Colonic mucosa (tissue), 4 donors: ENCODE results near the gene SANBR. TPM values are rescaled to one million over a fixed set of nuclear protein-coding genes. Genes with fewer than 3 reads are reported as not detected.

Source experiments
- DNase-seq: peaks from one replicate; pipeline ENCODE4 v3.0.0-alpha.2; 2020
- H3K27ac ChIP-seq: fragments of 200-600 bp; one replicate; pipeline ENCODE4 v1.8.0; 2021
- H3K27me3 ChIP-seq: fragments of 200-600 bp; one replicate; pipeline ENCODE4 v1.8.0; 2021
- H3K36me3 ChIP-seq: fragments of 200-600 bp; one replicate; pipeline ENCODE4 v1.8.0; 2021
- H3K4me1 ChIP-seq: fragments of 200-600 bp; one replicate; pipeline ENCODE4 v1.8.0; 2021; ENCODE audit warnings: mild to moderate bottlenecking
- H3K4me3 ChIP-seq: fragments of 200-600 bp; one replicate; pipeline ENCODE4 v1.8.0; 2021
- H3K9ac ChIP-seq, 2 donors: one replicate each; pipeline ENCODE4 v1.7.0; 2013; ENCODE audit warnings: control low read depth in 2 of 2, low read depth in 2 of 2, low read length in 2 of 2
- H3K9me3 ChIP-seq: fragments of 200-600 bp; one replicate; pipeline ENCODE4 v1.8.0; 2021
- intact Hi-C: fragments of 100-400 bp; cut with DNase I; formaldehyde crosslinking; loops from one replicate; pipeline ENCODE4 v1.14.1; 2022
- total RNA-seq, 2 donors: library from RNA; stranded (reverse); fragmentation: NEBNext Ultra II Directional in 1 of 2; extraction: Animal tissue kit (Norgen Biotek cat#: 25700) in 1 of 2; gene quantifications; one replicate each; pipeline ENCODE4 v1.2.1, GENCODE V29; 2021
- TF ChIP-seq, protein P1 (sequence below): fragments of 200-600 bp; IDR thresholded peaks from one replicate; pipeline ENCODE4 v1.8.0; 2022; ENCODE audit warnings: antibody characterized with exemption, mild to moderate bottlenecking
- donor health status: healthy.
- donor health status: DM: no; HTN: no; CAD: no.
- donor health status: DM: no; HTN: no; CAD: no.

The SANBR gene
- total RNA-seq, 2 donors from 2014 or later: 11.1 to 12.9 TPM

GRCh38 chr2:61055557-61055956 lies 10.1 kb upstream of the SANBR start:
- H3K27ac ChIP-seq: no peak overlapping the region
- H3K9me3 ChIP-seq: no peaks in the 10 kb centered on the region
- TF ChIP-seq, protein P1, sequence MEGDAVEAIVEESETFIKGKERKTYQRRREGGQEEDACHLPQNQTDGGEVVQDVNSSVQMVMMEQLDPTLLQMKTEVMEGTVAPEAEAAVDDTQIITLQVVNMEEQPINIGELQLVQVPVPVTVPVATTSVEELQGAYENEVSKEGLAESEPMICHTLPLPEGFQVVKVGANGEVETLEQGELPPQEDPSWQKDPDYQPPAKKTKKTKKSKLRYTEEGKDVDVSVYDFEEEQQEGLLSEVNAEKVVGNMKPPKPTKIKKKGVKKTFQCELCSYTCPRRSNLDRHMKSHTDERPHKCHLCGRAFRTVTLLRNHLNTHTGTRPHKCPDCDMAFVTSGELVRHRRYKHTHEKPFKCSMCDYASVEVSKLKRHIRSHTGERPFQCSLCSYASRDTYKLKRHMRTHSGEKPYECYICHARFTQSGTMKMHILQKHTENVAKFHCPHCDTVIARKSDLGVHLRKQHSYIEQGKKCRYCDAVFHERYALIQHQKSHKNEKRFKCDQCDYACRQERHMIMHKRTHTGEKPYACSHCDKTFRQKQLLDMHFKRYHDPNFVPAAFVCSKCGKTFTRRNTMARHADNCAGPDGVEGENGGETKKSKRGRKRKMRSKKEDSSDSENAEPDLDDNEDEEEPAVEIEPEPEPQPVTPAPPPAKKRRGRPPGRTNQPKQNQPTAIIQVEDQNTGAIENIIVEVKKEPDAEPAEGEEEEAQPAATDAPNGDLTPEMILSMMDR: no peak
- DNase-seq: no peak
- no peak overlapping the region for H3K9ac ChIP-seq
- H3K4me1 ChIP-seq: no peaks in the 10 kb centered on the region
- H3K27me3 ChIP-seq: no peaks in the 10 kb centered on the region
- intact Hi-C loops: no loop called here
- H3K4me3 ChIP-seq: no peak overlapping the region
- no peaks in the 10 kb centered on the region for H3K36me3 ChIP-seq

DNA sequence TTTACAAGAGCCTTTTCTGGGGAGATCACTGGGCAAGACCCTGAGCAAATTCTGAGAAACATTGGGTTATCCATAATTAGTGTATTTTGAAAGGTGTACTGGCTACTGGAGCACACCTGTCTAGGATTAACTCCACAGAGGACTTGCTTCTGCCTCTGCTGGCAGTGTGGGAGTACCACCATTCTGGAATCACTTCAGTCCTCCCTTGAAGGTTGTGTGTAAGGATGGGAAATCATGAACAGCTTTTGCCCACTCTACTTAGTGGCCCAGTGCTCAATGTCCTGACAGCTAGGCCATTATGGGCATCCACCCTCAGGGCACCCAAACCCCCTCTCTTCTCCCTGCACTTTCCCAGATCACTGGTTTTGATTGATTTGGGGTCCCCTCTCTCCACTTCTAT lies 8.1 kb upstream of the SANBR start:
- H3K9me3 ChIP-seq: no peaks in the 10 kb centered on the region
- no peak overlapping the region for H3K9ac ChIP-seq
- no peaks in the 10 kb centered on the region for H3K27me3 ChIP-seq
- H3K36me3 ChIP-seq: no peaks in the 10 kb centered on the region
- DNase-seq: no peak
- no peak overlapping the region for H3K27ac ChIP-seq
- H3K4me1 ChIP-seq: no peaks in the 10 kb centered on the region
- TF ChIP-seq, protein P1: no peak
- intact Hi-C loops: no loop called here
- H3K4me3 ChIP-seq: no peak overlapping the region

DNA sequence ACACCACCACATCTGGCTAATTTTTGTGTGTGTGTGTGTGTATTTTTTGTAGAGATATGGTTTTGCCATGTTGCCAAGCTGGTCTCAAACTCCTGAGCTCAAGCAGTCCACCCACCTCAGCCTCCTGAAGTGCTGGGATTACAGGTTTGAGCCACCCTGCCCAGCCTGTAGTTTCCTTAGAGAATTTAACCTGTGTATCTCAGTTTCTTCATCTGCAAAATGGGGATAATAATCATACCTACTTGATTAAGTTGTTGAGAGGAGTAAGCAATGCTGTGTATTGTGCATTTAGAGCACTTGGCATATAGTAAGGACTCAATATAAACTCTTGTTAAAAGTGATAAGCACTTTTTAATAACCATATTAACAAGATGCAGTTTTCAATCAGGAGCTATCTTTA lies 6.3 kb upstream of the SANBR start:
- Histone ChIP-seq H3K27me3 (no peaks in the 10 kb centered on the region), H3K4me1 (no peaks in the 10 kb centered on the region), H3K9ac (no peak overlapping the region), H3K27ac (no peak overlapping the region), H3K9me3 (no peaks in the 10 kb centered on the region), H3K4me3 (no peak overlapping the region), H3K36me3 (no peaks in the 10 kb centered on the region)
- no peak for DNase-seq
- TF ChIP-seq, protein P1: no peak
- intact Hi-C loops: no loop called here

DNA sequence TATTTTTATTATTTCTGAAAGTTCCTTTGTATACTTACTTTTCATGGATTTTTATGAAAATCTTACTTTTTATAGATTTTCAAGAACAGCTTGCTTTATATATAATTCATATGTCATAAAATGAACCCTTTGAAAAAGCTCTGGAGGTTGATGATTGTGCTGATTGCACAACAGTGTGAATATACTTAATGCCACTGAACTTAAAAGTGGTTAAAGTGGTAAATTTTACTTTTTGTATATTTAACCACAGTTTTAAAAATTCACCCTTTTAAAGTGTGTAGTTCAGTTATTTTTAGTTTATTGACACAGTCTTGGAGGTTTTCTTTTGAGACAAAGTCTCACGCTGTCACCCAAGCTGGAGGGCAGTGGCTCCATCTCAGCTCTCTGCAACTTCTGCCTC lies 8.4 kb downstream of the SANBR start:
- Histone ChIP-seq H3K9me3 (no peaks in the 10 kb centered on the region), H3K4me1 (no peaks in the 10 kb centered on the region), H3K36me3 (no peaks in the 10 kb centered on the region), H3K27ac (no peak overlapping the region), H3K9ac (no peak overlapping the region), H3K27me3 (no peaks in the 10 kb centered on the region), H3K4me3 (no peak overlapping the region)
- no peak for DNase-seq
- intact Hi-C loops: no loop called here
- TF ChIP-seq, protein P1: no peak

GRCh38 chr2:61085883-61086282 lies 20.2 kb downstream of the SANBR start:
- TF ChIP-seq, protein P1: no peak
- DNase-seq: no peak
- Histone ChIP-seq H3K9ac (no peak overlapping the region), H3K27me3 (no peaks in the 10 kb centered on the region), H3K4me3 (no peak overlapping the region), H3K36me3 (peaks cover 3% of the 10 kb centered on the region), H3K9me3 (no peaks in the 10 kb centered on the region), H3K4me1 (no peaks in the 10 kb centered on the region), H3K27ac (no peak overlapping the region)
- intact Hi-C loops: no loop called here

- intact Hi-C loops: no loop called here
- TF ChIP-seq, protein P1: no peak
- Histone ChIP-seq H3K27me3 (no peaks in the 10 kb centered on the region), H3K27ac (no peak overlapping the region), H3K9ac (no peak overlapping the region), H3K9me3 (no peaks in the 10 kb centered on the region), H3K36me3 (peaks cover 3% of the 10 kb centered on the region), H3K4me3 (no peak overlapping the region), H3K4me1 (no peaks in the 10 kb centered on the region)
- no peak for DNase-seq
Observed at GRCh38 chr2:61089797-61090196, 24.1 kb downstream of the SANBR start.
